Left ventricle myocardium inferior (tissue), 1 donor: Measurements from ENCODE around the gene NOP14. TPM values are rescaled to one million over a fixed set of nuclear protein-coding genes. Genes with fewer than 3 reads are reported as not detected.
A peak's percentile ranks its signal among the peaks of the same experiment; 100 is the strongest.

ENCODE experiments used
- DNase-seq: peaks from one replicate; pipeline ENCODE4 v3.0.0-alpha.2; 2020
- H3K27ac ChIP-seq: fragments of 200-600 bp; replicated peaks from 2 replicates; pipeline ENCODE4 v1.8.0; 2021
- H3K27me3 ChIP-seq: fragments of 200-600 bp; 2 replicates; pipeline ENCODE4 v1.8.0; 2021; ENCODE audit warnings: low read depth
- H3K36me3 ChIP-seq: fragments of 200-600 bp; 2 replicates; pipeline ENCODE4 v1.8.0; 2021
- H3K4me1 ChIP-seq: fragments of 200-600 bp; 2 replicates; pipeline ENCODE4 v1.8.0; 2021
- H3K4me3 ChIP-seq: fragments of 200-600 bp; 2 replicates; pipeline ENCODE4 v1.8.0; 2021; ENCODE audit warnings: mild to moderate bottlenecking, moderate library complexity
- H3K9me3 ChIP-seq: fragments of 200-600 bp; replicated peaks from 2 replicates; pipeline ENCODE4 v1.8.0; 2021
- intact Hi-C: fragments of 100-400 bp; cut with micrococcal nuclease; formaldehyde crosslinking; loops from one replicate; pipeline ENCODE4 v1.11.0; 2022
- total RNA-seq: library from RNA; stranded (reverse); fragmentation: NEBNext Ultra II Directional; extraction: Animal tissue kit (Norgen Biotek cat#: 25700); gene quantifications from one replicate; pipeline ENCODE4 v1.2.1, GENCODE V29; 2021
- TF ChIP-seq, protein P1 (sequence below): fragments of 200-600 bp; IDR thresholded peaks from 2 replicates; pipeline ENCODE4 v1.8.0; 2021; ENCODE audit warnings: antibody characterized with exemption, mild to moderate bottlenecking, borderline replicate concordance
- donor health status: DM: no; HTN: yes; CAD: no; lungs with severe emphysema.

NOP14 gene
- total RNA-seq, 1 donor from 2014 or later, result 17.4 TPM

- H3K4me1 ChIP-seq, result no peaks in the 10 kb centered on the region
- peaks cover 99% of the 10 kb centered on the region for H3K36me3 ChIP-seq
- no peaks in the 10 kb centered on the region for H3K9me3 ChIP-seq
- no peak for DNase-seq
- no peak overlapping the region for H3K4me3 ChIP-seq
- TF ChIP-seq, protein P1, sequence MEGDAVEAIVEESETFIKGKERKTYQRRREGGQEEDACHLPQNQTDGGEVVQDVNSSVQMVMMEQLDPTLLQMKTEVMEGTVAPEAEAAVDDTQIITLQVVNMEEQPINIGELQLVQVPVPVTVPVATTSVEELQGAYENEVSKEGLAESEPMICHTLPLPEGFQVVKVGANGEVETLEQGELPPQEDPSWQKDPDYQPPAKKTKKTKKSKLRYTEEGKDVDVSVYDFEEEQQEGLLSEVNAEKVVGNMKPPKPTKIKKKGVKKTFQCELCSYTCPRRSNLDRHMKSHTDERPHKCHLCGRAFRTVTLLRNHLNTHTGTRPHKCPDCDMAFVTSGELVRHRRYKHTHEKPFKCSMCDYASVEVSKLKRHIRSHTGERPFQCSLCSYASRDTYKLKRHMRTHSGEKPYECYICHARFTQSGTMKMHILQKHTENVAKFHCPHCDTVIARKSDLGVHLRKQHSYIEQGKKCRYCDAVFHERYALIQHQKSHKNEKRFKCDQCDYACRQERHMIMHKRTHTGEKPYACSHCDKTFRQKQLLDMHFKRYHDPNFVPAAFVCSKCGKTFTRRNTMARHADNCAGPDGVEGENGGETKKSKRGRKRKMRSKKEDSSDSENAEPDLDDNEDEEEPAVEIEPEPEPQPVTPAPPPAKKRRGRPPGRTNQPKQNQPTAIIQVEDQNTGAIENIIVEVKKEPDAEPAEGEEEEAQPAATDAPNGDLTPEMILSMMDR, result no peak
- no peaks in the 10 kb centered on the region for H3K27me3 ChIP-seq
- H3K27ac ChIP-seq, result no peak overlapping the region
- intact Hi-C loops, result no loop called here
These were observed 61.1 kb downstream of the NOP14 start for GRCh38 chr4:2902126-2902525.

DNA sequence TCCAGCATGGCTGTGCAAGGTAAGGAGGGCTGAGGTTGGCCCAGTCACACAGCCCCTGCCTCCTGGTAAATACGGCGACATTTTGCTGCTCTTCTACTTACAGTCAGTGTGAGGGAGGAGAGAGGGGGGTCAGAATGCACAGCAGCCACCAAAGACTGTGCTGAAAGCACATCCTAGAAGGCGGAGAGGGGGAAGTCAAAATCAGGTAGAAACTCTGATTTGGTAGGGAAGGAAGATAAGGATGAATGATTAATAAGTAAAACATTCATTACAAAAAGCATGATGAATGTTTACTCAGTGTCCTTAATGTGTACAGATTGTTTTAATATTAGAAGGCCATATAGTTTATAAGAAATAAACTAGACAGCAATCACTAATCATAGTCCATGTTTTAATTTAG is 62.0 kb downstream of the NOP14 start:
- H3K27me3 ChIP-seq, result no peaks in the 10 kb centered on the region
- TF ChIP-seq, protein P1, result no peak
- H3K4me3 ChIP-seq, result no peak overlapping the region
- no peaks in the 10 kb centered on the region for H3K9me3 ChIP-seq
- no peaks in the 10 kb centered on the region for H3K4me1 ChIP-seq
- no peak for DNase-seq
- peaks cover 99% of the 10 kb centered on the region for H3K36me3 ChIP-seq
- intact Hi-C loops, result no loop called here
- no peak overlapping the region for H3K27ac ChIP-seq

DNA sequence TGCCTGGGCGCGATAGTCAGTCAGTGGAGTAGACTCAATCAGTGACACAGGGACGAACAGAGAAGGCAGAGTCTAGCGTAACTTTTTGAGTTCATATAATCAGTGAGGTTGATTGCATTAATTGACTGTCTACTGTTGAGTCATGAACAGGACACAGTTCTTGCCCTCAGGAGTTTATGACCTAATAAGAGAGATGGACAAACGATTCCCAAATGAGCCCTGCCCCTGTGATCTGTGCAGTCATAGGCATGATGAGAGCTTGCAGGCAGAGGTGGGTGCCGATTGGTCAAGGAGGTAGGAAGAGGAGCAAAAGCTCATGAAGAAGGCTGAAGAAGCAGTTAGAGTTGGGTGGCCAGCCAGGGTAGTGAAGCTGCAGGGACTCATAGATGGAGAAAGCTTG is 62.5 kb downstream of the NOP14 start:
- H3K27ac ChIP-seq, result no peak overlapping the region
- no peak for DNase-seq
- no peaks in the 10 kb centered on the region for H3K27me3 ChIP-seq
- no peak overlapping the region for H3K4me3 ChIP-seq
- no peaks in the 10 kb centered on the region for H3K4me1 ChIP-seq
- no peaks in the 10 kb centered on the region for H3K9me3 ChIP-seq
- intact Hi-C loops, result no loop called here
- peaks cover 99% of the 10 kb centered on the region for H3K36me3 ChIP-seq
- TF ChIP-seq, protein P1, result no peak

GRCh38 chr4:2898001-2898400 is 65.2 kb downstream of the NOP14 start:
- H3K27me3 ChIP-seq, result no peaks in the 10 kb centered on the region
- intact Hi-C loops, result no loop called here

GRCh38 chr4:2893772-2894171 is 69.4 kb downstream of the NOP14 start:
- Histone ChIP-seq H3K36me3 (peaks cover 57% of the 10 kb centered on the region), H3K27ac (peak overlapping the region; percentile 51), H3K4me3 (no peak overlapping the region), H3K27me3 (no peaks in the 10 kb centered on the region), H3K4me1 (peaks cover 47% of the 10 kb centered on the region), H3K9me3 (no peaks in the 10 kb centered on the region)
- no peak for DNase-seq
- intact Hi-C loops, result no loop called here
- TF ChIP-seq, protein P1, result no peak

More at GRCh38 chr4:2898001-2898400, 65.2 kb downstream of the NOP14 start:
- no peak for DNase-seq
- TF ChIP-seq, protein P1, result no peak
- H3K4me1 ChIP-seq, result peaks cover 18% of the 10 kb centered on the region
- no peak overlapping the region for H3K4me3 ChIP-seq
- no peak overlapping the region for H3K27ac ChIP-seq
- peaks cover 87% of the 10 kb centered on the region for H3K36me3 ChIP-seq
- no peaks in the 10 kb centered on the region for H3K9me3 ChIP-seq

DNA sequence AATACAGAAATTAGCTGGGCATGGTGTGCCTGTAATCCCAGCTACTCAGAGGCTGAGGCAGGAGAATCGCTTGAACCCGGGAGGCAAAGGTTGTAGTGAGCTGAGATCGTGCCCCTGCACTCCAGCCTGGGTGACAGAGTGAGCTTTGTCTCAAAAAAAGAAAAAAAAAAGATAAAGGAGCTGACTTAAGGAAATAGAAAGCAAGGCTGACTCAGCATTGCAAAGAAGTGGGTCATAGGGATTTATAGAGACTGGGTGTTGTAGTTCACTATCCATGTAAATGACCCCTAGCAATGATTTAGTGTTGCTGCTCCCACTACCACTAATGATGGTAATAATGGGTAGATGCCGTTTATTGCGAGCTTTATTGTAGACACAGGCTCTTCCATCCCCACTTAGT is 71.9 kb downstream of the NOP14 start:
- H3K27ac ChIP-seq, result no peak overlapping the region

More for the DNA sequence above, 71.9 kb downstream of the NOP14 start:
- H3K36me3 ChIP-seq, result peaks cover 55% of the 10 kb centered on the region
- intact Hi-C loops, result no loop called here
- H3K9me3 ChIP-seq, result no peaks in the 10 kb centered on the region
- peaks cover 71% of the 10 kb centered on the region for H3K4me1 ChIP-seq
- H3K27me3 ChIP-seq, result no peaks in the 10 kb centered on the region
- TF ChIP-seq, protein P1, result no peak
- no peak overlapping the region for H3K4me3 ChIP-seq
- DNase-seq, result no peak
